Measurements from ENCODE around the gene PLPPR3. TPM values are rescaled to one million over a fixed set of nuclear protein-coding genes. Genes with fewer than 3 reads are reported as not detected.

PLPPR3 gene
- total and polyA plus RNA-seq, 12 donors, result not detected

- Histone ChIP-seq H3K9me3 (peaks cover 0 to 17% (median 0%) of the 10 kb centered on the region in 11 donors), H3K27ac (no peak overlapping the region), H3K4me3 (no peak overlapping the region), H3K36me3 (no peaks in the 10 kb centered on the region), H3K27me3 (peaks cover 0 to 3% (median 0%) of the 10 kb centered on the region in 7 donors), H3K4me1 (no peaks in the 10 kb centered on the region)
- 93 to 97% methylated on average over 6 of the region's 6 CpGs for WGBS, 2 donors
- no peak for ATAC-seq
- intact Hi-C loops (cut with DNase I), result loop anchor here in 4 of 10 donors (2.0 to 10.0 kb wide), 4 partner anchors 91 to 211 kb away; partner anchors contain the start of genes CFD (in 1 of the 4) and ELANE (in 1 of the 4)
- no peak for TF ChIP-seq CTCF (IDR thresholded peaks at IDR 0.05)
- DNase-seq, result no peak
These were observed 57.9 kb downstream of the PLPPR3 start for GRCh38 chr19:763869-764268.

- Histone ChIP-seq H3K4me3 (no peak overlapping the region), H3K9me3 (peaks cover 0 to 24% (median 6%) of the 10 kb centered on the region in 11 donors), H3K27ac (no peak overlapping the region), H3K27me3 (peaks cover 0 to 3% (median 0%) of the 10 kb centered on the region in 7 donors), H3K4me1 (no peaks in the 10 kb centered on the region), H3K36me3 (no peaks in the 10 kb centered on the region)
- intact Hi-C loops (cut with DNase I), result loop anchor here in 3 of 10 donors (10.0 kb wide), 3 partner anchors 92 to 212 kb away; partner anchors contain the start of genes CFD (in 1 of the 3) and ELANE (in 1 of the 3)
- no peak for DNase-seq
- no peak for ATAC-seq
- 91 to 92% methylated on average over 10 of the region's 10 CpGs for WGBS, 2 donors
- TF ChIP-seq CTCF (IDR thresholded peaks at IDR 0.05), result no peak
These were observed 58.6 kb downstream of the PLPPR3 start for GRCh38 chr19:763181-763580.

Small RNA genes within 50 kb of the gene (microRNA-seq; reads per million reads assigned to microRNA genes)
- gene MIR3187, result 0.60 to 1.0 reads per million in 2 donors
- 0.51 to 0.60 reads per million in 2 donors for gene MIR4745

Other genes with a start within 250 kb of the PLPPR3 start
- gene BSG, start 249.4 kb downstream of the PLPPR3 start, total RNA-seq, result 1,000 to 10,000 TPM; 1,225 to 2,457 (median 1,705) TPM
- 1,000 to 10,000 TPM in 1 of 2 donors, 100 to 1,000 TPM in 1; 829 to 5,252 TPM for gene BSG, start 249.4 kb downstream of the PLPPR3 start, polyA plus RNA-seq
- gene HCN2, start 232.1 kb downstream of the PLPPR3 start, total RNA-seq, result 10 to 100 TPM in 1 of 10 donors, 1 to 10 TPM in 9; 1.9 to 10.7 (median 5.1) TPM
- 1 to 10 TPM in 1 of 2 donors, under 1 TPM in 1; 0.90 to 4.7 TPM for gene HCN2, start 232.1 kb downstream of the PLPPR3 start, polyA plus RNA-seq
- 10 to 100 TPM; 37.2 to 61.7 (median 45.3) TPM for gene POLRMT, start 188.4 kb downstream of the PLPPR3 start, total RNA-seq
- gene POLRMT, start 188.4 kb downstream of the PLPPR3 start, polyA plus RNA-seq, result 100 to 1,000 TPM in 1 of 2 donors, 10 to 100 TPM in 1; 43.2 to 159 TPM
- gene FGF22, start 182.1 kb downstream of the PLPPR3 start, total RNA-seq, result under 1 TPM in 5 of 10 donors, not detected in 5; 0.20 to 0.36 (median 0.30) TPM
- under 1 TPM; 0.16 to 0.44 TPM for gene FGF22, start 182.1 kb downstream of the PLPPR3 start, polyA plus RNA-seq
- 10 to 100 TPM; 20.3 to 43.6 (median 22.5) TPM for gene RNF126, start 158.7 kb downstream of the PLPPR3 start, total RNA-seq
- gene RNF126, start 158.7 kb downstream of the PLPPR3 start, polyA plus RNA-seq, result 10 to 100 TPM; 27.1 to 46.1 TPM
- 100 to 1,000 TPM in 3 of 10 donors, 10 to 100 TPM in 7; 33.4 to 153 (median 77.3) TPM for gene FSTL3, start 145.6 kb downstream of the PLPPR3 start, total RNA-seq
- gene FSTL3, start 145.6 kb downstream of the PLPPR3 start, polyA plus RNA-seq, result 100 to 1,000 TPM; 118 to 279 TPM
- gene PRSS57, start 126.5 kb downstream of the PLPPR3 start, total RNA-seq, result not detected
- under 1 TPM in 1 of 2 donors, not detected in 1; 0.06 TPM for gene PRSS57, start 126.5 kb downstream of the PLPPR3 start, polyA plus RNA-seq
- gene PALM, start 113.0 kb downstream of the PLPPR3 start, total RNA-seq, result 10 to 100 TPM; 12.5 to 33.0 (median 17.7) TPM
- 10 to 100 TPM; 18.9 to 36.7 TPM for gene PALM, start 113.0 kb downstream of the PLPPR3 start, polyA plus RNA-seq
- gene MISP, start 70.8 kb downstream of the PLPPR3 start, total RNA-seq, result not detected
- gene MISP, start 70.8 kb downstream of the PLPPR3 start, polyA plus RNA-seq, result under 1 TPM in 1 of 2 donors, not detected in 1; 0.01 TPM
- gene PTBP1, start 24.5 kb downstream of the PLPPR3 start, total RNA-seq, result 100 to 1,000 TPM in 1 of 10 donors, 10 to 100 TPM in 9; 46.2 to 106 (median 56.8) TPM
- gene PTBP1, start 24.5 kb downstream of the PLPPR3 start, polyA plus RNA-seq, result 10 to 100 TPM; 48.2 to 74.3 TPM
- 1 to 10 TPM in 1 of 10 donors, not detected in 9; 1.7 TPM for gene AZU1, start 5.9 kb upstream of the PLPPR3 start, total RNA-seq
- under 1 TPM in 1 of 2 donors, not detected in 1; 0.06 TPM for gene AZU1, start 5.9 kb upstream of the PLPPR3 start, polyA plus RNA-seq
- not detected for gene PRTN3, start 19.0 kb upstream of the PLPPR3 start, total RNA-seq
- under 1 TPM in 1 of 2 donors, not detected in 1; 0.12 TPM for gene PRTN3, start 19.0 kb upstream of the PLPPR3 start, polyA plus RNA-seq
- 1 to 10 TPM in 3 of 10 donors, under 1 TPM in 4, not detected in 3; 0.26 to 2.8 (median 0.76) TPM for gene ELANE, start 30.3 kb upstream of the PLPPR3 start, total RNA-seq
- gene ELANE, start 30.3 kb upstream of the PLPPR3 start, polyA plus RNA-seq, result 1 to 10 TPM; 3.0 to 5.4 TPM
- gene CFD, start 37.7 kb upstream of the PLPPR3 start, total RNA-seq, result 100 to 1,000 TPM in 4 of 10 donors, 10 to 100 TPM in 6; 21.1 to 326 (median 72.5) TPM
- 100 to 1,000 TPM; 567 to 583 TPM for gene CFD, start 37.7 kb upstream of the PLPPR3 start, polyA plus RNA-seq
- gene MED16, start 71.2 kb upstream of the PLPPR3 start, total RNA-seq, result 10 to 100 TPM; 17.6 to 37.4 (median 26.2) TPM
- 10 to 100 TPM; 31.0 to 42.9 TPM for gene MED16, start 71.2 kb upstream of the PLPPR3 start, polyA plus RNA-seq
- gene RNU6-9, start 71.5 kb upstream of the PLPPR3 start, total RNA-seq, result not detected
- not detected for gene RNU6-9, start 71.5 kb upstream of the PLPPR3 start, polyA plus RNA-seq
- gene R3HDM4, start 91.3 kb upstream of the PLPPR3 start, total RNA-seq, result 10 to 100 TPM; 16.3 to 30.6 (median 19.9) TPM
- gene R3HDM4, start 91.3 kb upstream of the PLPPR3 start, polyA plus RNA-seq, result 10 to 100 TPM; 34.5 to 49.8 TPM
- not detected for gene KISS1R, start 95.4 kb upstream of the PLPPR3 start, total RNA-seq
- gene KISS1R, start 95.4 kb upstream of the PLPPR3 start, polyA plus RNA-seq, result not detected
- gene ARID3A, start 104.1 kb upstream of the PLPPR3 start, total RNA-seq, result 10 to 100 TPM in 1 of 10 donors, 1 to 10 TPM in 9; 3.0 to 11.7 (median 5.3) TPM
- gene ARID3A, start 104.1 kb upstream of the PLPPR3 start, polyA plus RNA-seq, result 1 to 10 TPM; 3.7 to 4.2 TPM
- 10 to 100 TPM; 17.3 to 25.0 (median 20.3) TPM for gene WDR18, start 162.4 kb upstream of the PLPPR3 start, total RNA-seq
- gene WDR18, start 162.4 kb upstream of the PLPPR3 start, polyA plus RNA-seq, result 10 to 100 TPM; 44.0 to 66.4 TPM
- under 1 TPM in 3 of 10 donors, not detected in 7; 0.08 to 0.10 (median 0.09) TPM for gene GRIN3B, start 178.5 kb upstream of the PLPPR3 start, total RNA-seq
- gene GRIN3B, start 178.5 kb upstream of the PLPPR3 start, polyA plus RNA-seq, result under 1 TPM in 1 of 2 donors, not detected in 1; 0.01 TPM
- 100 to 1,000 TPM in 8 of 10 donors, 10 to 100 TPM in 2; 94.3 to 141 (median 111) TPM for gene TMEM259, start 199.2 kb upstream of the PLPPR3 start, total RNA-seq
- 100 to 1,000 TPM; 144 to 289 TPM for gene TMEM259, start 199.2 kb upstream of the PLPPR3 start, polyA plus RNA-seq
- gene RNU6-2, start 199.6 kb upstream of the PLPPR3 start, total RNA-seq, result not detected
- not detected for gene RNU6-2, start 199.6 kb upstream of the PLPPR3 start, polyA plus RNA-seq
- 100 to 1,000 TPM in 2 of 10 donors, 10 to 100 TPM in 8; 33.0 to 117 (median 63.5) TPM for gene CNN2, start 204.7 kb upstream of the PLPPR3 start, total RNA-seq
- 10 to 100 TPM; 49.0 to 61.2 TPM for gene CNN2, start 204.7 kb upstream of the PLPPR3 start, polyA plus RNA-seq
- gene ABCA7, start 218.2 kb upstream of the PLPPR3 start, total RNA-seq, result 10 to 100 TPM in 1 of 10 donors, 1 to 10 TPM in 9; 4.3 to 18.1 (median 5.6) TPM
- 10 to 100 TPM in 1 of 2 donors, 1 to 10 TPM in 1; 2.7 to 23.4 TPM for gene ABCA7, start 218.2 kb upstream of the PLPPR3 start, polyA plus RNA-seq
- 10 to 100 TPM in 1 of 10 donors, 1 to 10 TPM in 9; 1.9 to 27.4 (median 4.1) TPM for gene ARHGAP45, start 245.2 kb upstream of the PLPPR3 start, total RNA-seq
- gene ARHGAP45, start 245.2 kb upstream of the PLPPR3 start, polyA plus RNA-seq, result 1 to 10 TPM; 4.4 to 8.6 TPM

Measured in heart right ventricle (tissue), 16 donors.